ENCODE measurements around the gene SPEN.
"Not testable (repeated sequence)": the region's sequence is repeated elsewhere in the genome, so short reads cannot be mapped to it uniquely, and the experiment has no call there.

DNA sequence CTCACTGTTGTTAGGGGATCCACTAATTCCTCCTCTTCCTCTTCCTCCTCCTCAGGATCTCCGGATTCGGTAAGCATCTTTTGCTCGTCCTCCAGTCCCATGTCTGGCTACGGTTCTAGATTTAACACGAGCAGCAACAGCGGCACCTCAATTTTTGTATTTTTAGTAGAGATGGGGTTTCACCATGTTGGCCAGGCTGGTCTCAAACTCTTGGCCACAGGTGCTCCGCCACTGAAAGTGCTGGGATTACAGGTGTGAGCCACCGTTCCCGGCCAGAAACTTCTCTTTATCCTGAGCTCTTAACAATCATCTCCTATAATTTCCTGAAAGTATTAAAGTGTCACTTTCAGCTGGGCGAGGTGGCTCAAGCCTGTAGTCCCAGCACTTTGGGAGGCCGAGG lies 40.0 kb upstream of the SPEN start, which contains the start of gene UQCRHL:
- TF ChIP-seq, protein P1, sequence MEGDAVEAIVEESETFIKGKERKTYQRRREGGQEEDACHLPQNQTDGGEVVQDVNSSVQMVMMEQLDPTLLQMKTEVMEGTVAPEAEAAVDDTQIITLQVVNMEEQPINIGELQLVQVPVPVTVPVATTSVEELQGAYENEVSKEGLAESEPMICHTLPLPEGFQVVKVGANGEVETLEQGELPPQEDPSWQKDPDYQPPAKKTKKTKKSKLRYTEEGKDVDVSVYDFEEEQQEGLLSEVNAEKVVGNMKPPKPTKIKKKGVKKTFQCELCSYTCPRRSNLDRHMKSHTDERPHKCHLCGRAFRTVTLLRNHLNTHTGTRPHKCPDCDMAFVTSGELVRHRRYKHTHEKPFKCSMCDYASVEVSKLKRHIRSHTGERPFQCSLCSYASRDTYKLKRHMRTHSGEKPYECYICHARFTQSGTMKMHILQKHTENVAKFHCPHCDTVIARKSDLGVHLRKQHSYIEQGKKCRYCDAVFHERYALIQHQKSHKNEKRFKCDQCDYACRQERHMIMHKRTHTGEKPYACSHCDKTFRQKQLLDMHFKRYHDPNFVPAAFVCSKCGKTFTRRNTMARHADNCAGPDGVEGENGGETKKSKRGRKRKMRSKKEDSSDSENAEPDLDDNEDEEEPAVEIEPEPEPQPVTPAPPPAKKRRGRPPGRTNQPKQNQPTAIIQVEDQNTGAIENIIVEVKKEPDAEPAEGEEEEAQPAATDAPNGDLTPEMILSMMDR (IDR thresholded peaks at IDR 0.05), result not testable (repeated sequence)
- TF ChIP-seq POLR2A, POLR2AphosphoS5 (IDR thresholded peaks at IDR 0.05): not testable (repeated sequence)
